ENCODE results near the gene ZNF862. TPM values are rescaled to one million over a fixed set of nuclear protein-coding genes. Genes with fewer than 3 reads are reported as not detected.

ZNF862 gene
- total RNA-seq, 1 experiment from 2014 or later = 3.0 TPM

- no peak for DNase-seq (ENCODE audit: low read depth)
These were observed 28.1 kb downstream of the ZNF862 start for GRCh38 chr7:149866139-149866778.

- peak; percentile 51 for DNase-seq (ENCODE audit: low read depth)
These were observed 28.7 kb downstream of the ZNF862 start for GRCh38 chr7:149866779-149867447.

- no peak for DNase-seq (ENCODE audit: low read depth)
These were observed 29.8 kb downstream of the ZNF862 start for GRCh38 chr7:149867762-149868622.

- no peak for DNase-seq (ENCODE audit: low read depth)
These were observed 30.6 kb downstream of the ZNF862 start for GRCh38 chr7:149868623-149869290.

GRCh38 chr7:149869291-149869650 is 31.1 kb downstream of the ZNF862 start:
- no peak for DNase-seq (ENCODE audit: low read depth)

GRCh38 chr7:149869867-149870266 is 31.7 kb downstream of the ZNF862 start:
- no peak for DNase-seq (ENCODE audit: low read depth)

GRCh38 chr7:149870274-149870673 is 32.1 kb downstream of the ZNF862 start:
- no peak for DNase-seq (ENCODE audit: low read depth)

- no peak for DNase-seq (ENCODE audit: low read depth)
These were observed 32.7 kb downstream of the ZNF862 start for GRCh38 chr7:149870701-149871483.

- no peak for DNase-seq (ENCODE audit: low read depth)
These were observed 33.4 kb downstream of the ZNF862 start for GRCh38 chr7:149871576-149871975.

GRCh38 chr7:149872419-149873073 is 34.4 kb downstream of the ZNF862 start:
- DNase-seq (ENCODE audit: low read depth) = peak; percentile 95

- peak; percentile 100 for DNase-seq (ENCODE audit: low read depth)
These were observed 35.1 kb downstream of the ZNF862 start, which contains the start of gene ATP6V0E2 for GRCh38 chr7:149873074-149873969. ATP6V0E2 (plus strand) TSS chr7:149873969; CDS start chr7:149874066, 97 bp downstream.

GRCh38 chr7:149873970-149874643 is 35.9 kb downstream of the ZNF862 start:
- DNase-seq (ENCODE audit: low read depth) = no peak

- DNase-seq (ENCODE audit: low read depth) = no peak
These were observed 36.5 kb downstream of the ZNF862 start for GRCh38 chr7:149874644-149875028.

- DNase-seq (ENCODE audit: low read depth) = no peak
These were observed 37.2 kb downstream of the ZNF862 start for GRCh38 chr7:149875396-149875795.

- no peak for DNase-seq (ENCODE audit: low read depth)
These were observed 39.8 kb downstream of the ZNF862 start for GRCh38 chr7:149877890-149878522.

- no peak for DNase-seq (ENCODE audit: low read depth)
These were observed 40.3 kb downstream of the ZNF862 start for GRCh38 chr7:149878523-149878921.

GRCh38 chr7:149879271-149879743 is 41.1 kb downstream of the ZNF862 start:
- DNase-seq (ENCODE audit: low read depth) = no peak
